Breast epithelium (tissue), 4 donors: ENCODE measurements around the gene DNAJC21. TPM values are rescaled to one million over a fixed set of nuclear protein-coding genes. Genes with fewer than 3 reads are reported as not detected.
"Not testable (repeated sequence)": the region's sequence is repeated elsewhere in the genome, so short reads cannot be mapped to it uniquely, and the experiment has no call there.

Source experiments
- DNase-seq, 2 donors: peaks; one replicate each; pipeline ENCODE4 v3.0.0-alpha.2; 2019; ENCODE audit warnings: low spot score in 2 of 2
- H3K27ac ChIP-seq, 2 donors: fragments of 200-600 bp; sonication (generic) in 1 of 2; one replicate each; pipeline ENCODE4 v1.5.1; 2016 to 2019; ENCODE audit warnings: mild to moderate bottlenecking in 1 of 2
- H3K27me3 ChIP-seq, 2 donors: fragments of 200-600 bp; sonication (generic) in 1 of 2; one replicate each; pipeline versions ENCODE4 v1.5.1 to v1.6.0; 2017 to 2019; ENCODE audit warnings: control low read depth in 1 of 2, mild to moderate bottlenecking in 1 of 2
- H3K36me3 ChIP-seq: fragments of 200-600 bp; one replicate; pipeline ENCODE4 v1.5.1; 2019
- H3K4me1 ChIP-seq, 2 donors: fragments of 200-600 bp; sonication (generic); one replicate each; pipeline ENCODE4 v1.5.1; 2016 to 2019; ENCODE audit warnings: control low read depth in 1 of 2
- H3K4me3 ChIP-seq, 3 donors: fragments of 200-600 bp; sonication (generic); 1 replicate in 2 of 3; 2 replicates in 1 of 3; pipeline ENCODE4 v1.5.1; 2016 to 2019; ENCODE audit warnings: mild to moderate bottlenecking in 3 of 3, moderate library complexity in 2 of 3
- H3K9me3 ChIP-seq, 2 donors: fragments of 200-600 bp; sonication (generic) in 1 of 2; one replicate each; pipeline ENCODE4 v1.5.1; 2016 to 2019; ENCODE audit warnings: control low read depth in 1 of 2
- POLR2A ChIP-seq: fragments of 450-650 bp; IDR thresholded peaks from one replicate; pipeline ENCODE4 v1.6.1; 2016; ENCODE audit warnings: antibody characterized with exemption, mild to moderate bottlenecking, moderate library complexity
- POLR2AphosphoS5 ChIP-seq, 3 donors: sonication (generic); formaldehyde crosslinking; IDR thresholded peaks; one replicate each; pipeline ENCODE4 v1.6.1; 2017; ENCODE audit warnings: antibody characterized with exemption in 3 of 3
- intact Hi-C: fragments of 100-400 bp; cut with DNase I; formaldehyde crosslinking; loops from one replicate; pipeline ENCODE4 v1.15.1; 2023; ENCODE audit warnings: low total_unique reads
- total RNA-seq, 3 donors: library from RNA; depleted of rRNA; stranded (reverse); fragments of >200 nt; gene quantifications; one replicate each; pipeline ENCODE4 v1.1.0, GENCODE V29; 2016
- TF ChIP-seq, protein P1 (sequence below), 3 donors: fragments of 450-650 bp; IDR thresholded peaks; one replicate each; pipeline ENCODE4 v1.5.1; 2016 to 2017; ENCODE audit warnings: antibody characterized with exemption in 3 of 3, mild to moderate bottlenecking in 3 of 3, moderate library complexity in 3 of 3

The DNAJC21 gene
- total RNA-seq, 3 donors from 2014 or later, result 33.8 to 39.8 (median 36.9) TPM

- H3K27ac ChIP-seq, result no peak overlapping the region
- intact Hi-C loops, result no loop called here
- H3K4me1 ChIP-seq, result peaks cover 2 to 11% of the 10 kb centered on the region in 2 donors
- no peaks in the 10 kb centered on the region for H3K9me3 ChIP-seq
- H3K27me3 ChIP-seq, result no peaks in the 10 kb centered on the region
- TF ChIP-seq, protein P1, sequence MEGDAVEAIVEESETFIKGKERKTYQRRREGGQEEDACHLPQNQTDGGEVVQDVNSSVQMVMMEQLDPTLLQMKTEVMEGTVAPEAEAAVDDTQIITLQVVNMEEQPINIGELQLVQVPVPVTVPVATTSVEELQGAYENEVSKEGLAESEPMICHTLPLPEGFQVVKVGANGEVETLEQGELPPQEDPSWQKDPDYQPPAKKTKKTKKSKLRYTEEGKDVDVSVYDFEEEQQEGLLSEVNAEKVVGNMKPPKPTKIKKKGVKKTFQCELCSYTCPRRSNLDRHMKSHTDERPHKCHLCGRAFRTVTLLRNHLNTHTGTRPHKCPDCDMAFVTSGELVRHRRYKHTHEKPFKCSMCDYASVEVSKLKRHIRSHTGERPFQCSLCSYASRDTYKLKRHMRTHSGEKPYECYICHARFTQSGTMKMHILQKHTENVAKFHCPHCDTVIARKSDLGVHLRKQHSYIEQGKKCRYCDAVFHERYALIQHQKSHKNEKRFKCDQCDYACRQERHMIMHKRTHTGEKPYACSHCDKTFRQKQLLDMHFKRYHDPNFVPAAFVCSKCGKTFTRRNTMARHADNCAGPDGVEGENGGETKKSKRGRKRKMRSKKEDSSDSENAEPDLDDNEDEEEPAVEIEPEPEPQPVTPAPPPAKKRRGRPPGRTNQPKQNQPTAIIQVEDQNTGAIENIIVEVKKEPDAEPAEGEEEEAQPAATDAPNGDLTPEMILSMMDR (IDR thresholded peaks at IDR 0.05), result no peak
- DNase-seq, result no peak
- peaks cover 6% of the 10 kb centered on the region for H3K36me3 ChIP-seq
- H3K4me3 ChIP-seq, result no peak overlapping the region
These were observed 10.3 kb upstream of the DNAJC21 start for GRCh38 chr5:34919077-34919476.

- intact Hi-C loops, H3K36me3 ChIP-seq: not testable (repeated sequence)
- peak overlapping the region in 1 of 2 donors; percentile 8 for H3K27ac ChIP-seq
These were observed 6.1 kb upstream of the DNAJC21 start for GRCh38 chr5:34923256-34923655.

GRCh38 chr5:34923694-34924461 lies 5.5 kb upstream of the DNAJC21 start:
- Histone ChIP-seq H3K4me3 (no peak overlapping the region), H3K27ac (peak overlapping the region in 1 of 2 donors; percentile 8), H3K9me3 (no peaks in the 10 kb centered on the region), H3K36me3 (peaks cover 6% of the 10 kb centered on the region), H3K4me1 (peaks cover 3 to 4% of the 10 kb centered on the region in 2 donors), H3K27me3 (no peaks in the 10 kb centered on the region)
- DNase-seq, result no peak
- TF ChIP-seq POLR2A (no peak), POLR2AphosphoS5 (IDR thresholded peaks at IDR 0.05) (no peak)
- TF ChIP-seq, protein P1 (IDR thresholded peaks at IDR 0.05), result no peak
- intact Hi-C loops, result no loop called here

More at GRCh38 chr5:34923256-34923655, 6.1 kb upstream of the DNAJC21 start:
- not testable (repeated sequence) for H3K27me3 ChIP-seq, H3K4me1 ChIP-seq, H3K4me3 ChIP-seq, H3K9me3 ChIP-seq, DNase-seq

DNA sequence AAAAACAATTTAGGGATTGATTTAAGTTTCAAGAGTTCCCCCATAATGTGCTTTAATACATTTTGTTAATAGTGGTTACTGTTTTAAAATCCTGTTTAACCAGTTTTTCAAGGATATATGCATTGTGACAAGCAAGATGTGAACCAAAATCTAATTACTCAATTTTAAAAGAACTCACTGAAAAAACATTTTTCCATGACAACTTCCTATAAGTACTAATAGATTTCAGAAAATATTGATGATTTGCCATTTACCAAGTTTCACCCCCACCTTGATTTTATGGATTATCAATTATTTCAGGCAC lies 4.9 kb upstream of the DNAJC21 start:
- Histone ChIP-seq H3K27ac (peak overlapping the region in 1 of 2 donors; percentile 8), H3K4me1 (peaks cover 3 to 4% of the 10 kb centered on the region in 2 donors), H3K9me3 (no peaks in the 10 kb centered on the region), H3K4me3 (no peak overlapping the region), H3K27me3 (no peaks in the 10 kb centered on the region), H3K36me3 (peaks cover 6% of the 10 kb centered on the region)
- intact Hi-C loops, result no loop called here
- no peak for DNase-seq
- no peak for TF ChIP-seq POLR2A
- no peak for TF ChIP-seq POLR2AphosphoS5 (IDR thresholded peaks at IDR 0.05)
- TF ChIP-seq, protein P1 (IDR thresholded peaks at IDR 0.05), result no peak

DNA sequence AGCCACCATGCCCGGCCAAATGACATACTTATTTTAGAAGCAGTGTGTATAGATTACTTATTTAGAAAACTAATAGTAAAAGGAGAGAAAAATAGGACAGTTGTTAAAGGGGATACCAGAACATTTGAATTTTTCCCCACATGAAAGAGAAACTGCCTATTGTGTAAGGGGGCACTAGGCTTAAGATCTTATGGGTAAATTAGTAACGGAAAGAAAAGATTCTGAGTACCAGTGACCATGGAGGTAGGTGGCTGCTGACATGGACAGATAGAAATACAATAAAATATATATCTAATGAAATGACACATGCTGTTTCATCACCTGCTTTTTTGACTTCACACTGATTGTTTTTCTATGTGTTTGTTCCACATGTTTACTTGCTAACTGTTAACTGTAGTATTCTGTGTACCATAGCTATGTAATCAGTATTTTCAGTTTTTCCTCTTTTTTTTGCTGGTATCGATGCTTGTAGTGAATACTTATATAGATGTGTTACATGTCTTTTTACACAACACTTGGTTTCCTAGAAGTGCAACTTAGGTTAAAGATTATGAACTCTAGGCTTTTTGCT lies 3.0 kb upstream of the DNAJC21 start:
- intact Hi-C loops, result no loop called here
- Histone ChIP-seq H3K9me3 (no peaks in the 10 kb centered on the region), H3K36me3 (peaks cover 6% of the 10 kb centered on the region), H3K27me3 (no peaks in the 10 kb centered on the region), H3K4me1 (peaks cover 3 to 4% of the 10 kb centered on the region in 2 donors), H3K27ac (no peak overlapping the region), H3K4me3 (no peak overlapping the region)
- TF ChIP-seq, protein P1 (IDR thresholded peaks at IDR 0.05), result no peak
- TF ChIP-seq POLR2AphosphoS5 (IDR thresholded peaks at IDR 0.05) (no peak), POLR2A (no peak)
- no peak for DNase-seq
